ENCODE data around the gene SLC9A2.

The SLC9A2 gene

GRCh38 chr2:102618452-102619413 is 620 bp upstream of the SLC9A2 start:
- peak in 1 of 3 donors; percentile 5 for DNase-seq (ENCODE audit: low read depth in 3 of 3, low spot score in 1 of 3)

GRCh38 chr2:102620332-102620731 is 979 bp downstream of the SLC9A2 start:
- DNase-seq (ENCODE audit: low read depth in 3 of 3, low spot score in 1 of 3), result no peak

- no peak for DNase-seq (ENCODE audit: low read depth in 3 of 3, low spot score in 1 of 3)
Observed at GRCh38 chr2:102621630-102622029, 2.3 kb downstream of the SLC9A2 start.

- no peak for DNase-seq (ENCODE audit: low read depth in 3 of 3, low spot score in 1 of 3)
Observed at GRCh38 chr2:102622646-102623045, 3.3 kb downstream of the SLC9A2 start.

GRCh38 chr2:102630458-102630857 is 11.1 kb downstream of the SLC9A2 start:
- no peak for DNase-seq (ENCODE audit: low read depth in 3 of 3, low spot score in 1 of 3)

- no peak for DNase-seq (ENCODE audit: low read depth in 3 of 3, low spot score in 1 of 3)
Observed at GRCh38 chr2:102632380-102633175, 13.2 kb downstream of the SLC9A2 start.

GRCh38 chr2:102634831-102635241 is 15.5 kb downstream of the SLC9A2 start:
- DNase-seq (ENCODE audit: low read depth in 3 of 3, low spot score in 1 of 3), result no peak

GRCh38 chr2:102635317-102635716 is 16.0 kb downstream of the SLC9A2 start:
- DNase-seq (ENCODE audit: low read depth in 3 of 3, low spot score in 1 of 3), result no peak

- no peak for DNase-seq (ENCODE audit: low read depth in 3 of 3, low spot score in 1 of 3)
Observed at GRCh38 chr2:102636283-102636907, 17.0 kb downstream of the SLC9A2 start.

GRCh38 chr2:102637358-102637757 is 18.0 kb downstream of the SLC9A2 start:
- DNase-seq (ENCODE audit: low read depth in 3 of 3, low spot score in 1 of 3), result no peak

- DNase-seq (ENCODE audit: low read depth in 3 of 3, low spot score in 1 of 3), result no peak
Observed at GRCh38 chr2:102639429-102639828, 20.1 kb downstream of the SLC9A2 start.

- DNase-seq (ENCODE audit: low read depth in 3 of 3, low spot score in 1 of 3), result no peak
Observed at GRCh38 chr2:102652126-102652525, 32.8 kb downstream of the SLC9A2 start.

GRCh38 chr2:102657770-102658169 is 38.4 kb downstream of the SLC9A2 start:
- DNase-seq (ENCODE audit: low read depth in 3 of 3, low spot score in 1 of 3), result no peak

- no peak for DNase-seq (ENCODE audit: low read depth in 3 of 3, low spot score in 1 of 3)
Observed at GRCh38 chr2:102660070-102660469, 40.7 kb downstream of the SLC9A2 start.

- DNase-seq (ENCODE audit: low read depth in 3 of 3, low spot score in 1 of 3), result no peak
Observed at GRCh38 chr2:102660574-102660973, 41.2 kb downstream of the SLC9A2 start.

- DNase-seq (ENCODE audit: low read depth in 3 of 3, low spot score in 1 of 3), result no peak
Observed at GRCh38 chr2:102661846-102662245, 42.5 kb downstream of the SLC9A2 start.

- no peak for DNase-seq (ENCODE audit: low read depth in 3 of 3, low spot score in 1 of 3)
Observed at GRCh38 chr2:102662833-102663232, 43.5 kb downstream of the SLC9A2 start.

GRCh38 chr2:102663381-102663780 is 44.0 kb downstream of the SLC9A2 start:
- no peak for DNase-seq (ENCODE audit: low read depth in 3 of 3, low spot score in 1 of 3)

GRCh38 chr2:102664471-102664909 is 45.1 kb downstream of the SLC9A2 start:
- peak in 2 of 3 donors; percentile 13 to 14 for DNase-seq (ENCODE audit: low read depth in 3 of 3, low spot score in 1 of 3)

- no peak for DNase-seq (ENCODE audit: low read depth in 3 of 3, low spot score in 1 of 3)
Observed at GRCh38 chr2:102667072-102667471, 47.7 kb downstream of the SLC9A2 start.

GRCh38 chr2:102668171-102668570 is 48.8 kb downstream of the SLC9A2 start:
- no peak for DNase-seq (ENCODE audit: low read depth in 3 of 3, low spot score in 1 of 3)

Data from stimulated activated CD4-positive, alpha-beta T cell treated with anti-CD3 and anti-CD28 coated beads, TNF-alpha, amount 100 ng/mL, for 1 hour (primary cell).